Measurements from ENCODE around the gene VOPP1. TPM values are rescaled to one million over a fixed set of nuclear protein-coding genes. Genes with fewer than 3 reads are reported as not detected.

Gene VOPP1
- total and polyA plus RNA-seq, 10 of the 15 experiments (the other 5 are each of a cell fraction or from before 2014, with no cell fraction given): 32.8 to 206 (median 129) TPM

GRCh38 chr7:55516409-55516808 is 55.9 kb downstream of the VOPP1 start:
- in situ Hi-C loops (cut with MboI): no loop called here
- H2AFZ ChIP-seq (ENCODE audit: control insufficient read depth, low read depth, low read length): no peak overlapping the region
- TF ChIP-seq ZBED1 (IDR thresholded peaks at IDR 0.05; ENCODE audit: borderline replicate concordance) (peak; percentile 0; the same call in 1 of the 2 replicates), BCL11A (IDR thresholded peaks at IDR 0.05; ENCODE audit: low read depth, low read length) (no peak)
- ChIA-PET POLR2A (interaction anchor here (0.6 to 9.8 kb wide), 11 partner anchors 7 to 207 kb away, joined by 3 to 122 read pairs (median 5); no protein-coding TSS in a partner anchor), RAD21 (ENCODE audit: unreplicated experiment) (interaction anchor here (0.8 to 6.9 kb wide), 17 partner anchors 8 to 549 kb away, joined by 3 to 150 read pairs (median 8); no protein-coding TSS in a partner anchor), SMC1A (ENCODE audit: uncharacterized antibody, unreplicated experiment) (interaction anchor here (0.7 to 21.7 kb wide), 17 partner anchors 8 to 236 kb away, joined by 3 to 354 read pairs (median 5); no protein-coding TSS in a partner anchor), CTCF (interaction anchor here (0.6 to 5.8 kb wide), 19 partner anchors 8 to 386 kb away, joined by 3 to 67 read pairs (median 5); no protein-coding TSS in a partner anchor)
- intact Hi-C loops (cut with micrococcal nuclease; ENCODE audit: unreplicated experiment): loop anchor here (5.0 kb wide), 1 partner anchor 84 kb away; no protein-coding TSS in a partner anchor
- DNase-seq (ENCODE audit: low read depth, low spot score): no peak
- H3K4me3 ChIP-seq: peak overlapping the region; percentile 56; the same call in 1 of the 2 replicates
- H3K27me3 ChIP-seq (replicated peaks in 1 of 2; ENCODE audit: control insufficient read depth in 2 of 2, insufficient read depth in 2 of 2, low read length in 1 of 2): no peaks in the 10 kb centered on the region
- H3K27ac ChIP-seq (ENCODE audit: control insufficient read depth, insufficient read depth): peak overlapping the region; percentile 62
- FAIRE-seq: no peak
- H3K4me2 ChIP-seq (ENCODE audit: control insufficient read depth, insufficient read depth): peak overlapping the region; percentile 41
- H3K79me2 ChIP-seq (ENCODE audit: control insufficient read depth, insufficient read depth, low read length): peaks cover 65% of the 10 kb centered on the region
- H4K20me1 ChIP-seq (ENCODE audit: control insufficient read depth, insufficient read depth): no peaks in the 10 kb centered on the region
- ATAC-seq: no peak
- peak overlapping the region; percentile 9 for H3K9ac ChIP-seq (ENCODE audit: control insufficient read depth, insufficient read depth, low read length)
- peaks cover 25 to 39% of the 10 kb centered on the region in 2 experiments for H3K36me3 ChIP-seq (ENCODE audit: control insufficient read depth in 2 of 2, insufficient read depth in 2 of 2, low read length in 1 of 2)
- TSS peak; percentile 97 for BruUV-seq (replicated peaks)
- peaks cover 63% of the 10 kb centered on the region for H3K4me1 ChIP-seq (ENCODE audit: control insufficient read depth, insufficient read depth, low read length)
- H3K9me3 ChIP-seq (replicated peaks; ENCODE audit: control insufficient read depth, insufficient read depth, low read length): no peaks in the 10 kb centered on the region
- WGBS (ENCODE audit: insufficient coverage, insufficient replicate concordance, low lambda C conversion rate, missing lambda C conversion rate): 2% methylated on average over 4 of the region's 4 CpGs

GRCh38 chr7:55515569-55516279 is 56.6 kb downstream of the VOPP1 start:
- POLR2A ChIA-PET: interaction anchor here (0.7 to 9.8 kb wide), 10 partner anchors 10 to 207 kb away, joined by 3 to 122 read pairs (median 5); no protein-coding TSS in a partner anchor
- intact Hi-C loops (cut with micrococcal nuclease; ENCODE audit: unreplicated experiment): loop anchor here (5.0 kb wide), 1 partner anchor 83 kb away; no protein-coding TSS in a partner anchor
- WGBS (ENCODE audit: insufficient coverage, insufficient replicate concordance, low lambda C conversion rate, missing lambda C conversion rate): 7% methylated on average over 13 of the region's 13 CpGs
- Histone ChIP-seq H3K9me3 (replicated peaks; ENCODE audit: control insufficient read depth, insufficient read depth, low read length) (no peaks in the 10 kb centered on the region), H3K79me2 (ENCODE audit: control insufficient read depth, insufficient read depth, low read length) (peaks cover 67% of the 10 kb centered on the region), H3K27ac (ENCODE audit: control insufficient read depth, insufficient read depth) (peak overlapping the region; percentile 62), H3K4me1 (ENCODE audit: control insufficient read depth, insufficient read depth, low read length) (peaks cover 69% of the 10 kb centered on the region), H3K4me2 (ENCODE audit: control insufficient read depth, insufficient read depth) (peak overlapping the region; percentile 36), H4K20me1 (ENCODE audit: control insufficient read depth, insufficient read depth) (no peaks in the 10 kb centered on the region), H2AFZ (ENCODE audit: control insufficient read depth, low read depth, low read length) (no peak overlapping the region), H3K9ac (ENCODE audit: control insufficient read depth, insufficient read depth, low read length) (peak overlapping the region; percentile 9), H3K27me3 (replicated peaks in 1 of 2; ENCODE audit: control insufficient read depth in 2 of 2, insufficient read depth in 2 of 2, low read length in 1 of 2) (no peaks in the 10 kb centered on the region), H3K4me3 (peak overlapping the region; percentile 56; the same call in 1 of the 2 replicates), H3K36me3 (ENCODE audit: control insufficient read depth in 2 of 2, insufficient read depth in 2 of 2, low read length in 1 of 2) (peaks cover 23 to 39% of the 10 kb centered on the region in 2 experiments)
- no TSS peak for BruUV-seq (replicated peaks)
- CTCF ChIA-PET: interaction anchor here (0.9 to 5.8 kb wide), 19 partner anchors 8 to 238 kb away, joined by 3 to 67 read pairs (median 5); no protein-coding TSS in a partner anchor
- DNase-seq (ENCODE audit: low read depth, low spot score) (no peak), ATAC-seq (peak; percentile 51), FAIRE-seq (peak; percentile 31)
- RAD21 ChIA-PET (ENCODE audit: unreplicated experiment): interaction anchor here (0.8 to 6.9 kb wide), 17 partner anchors 9 to 549 kb away, joined by 3 to 150 read pairs (median 8); no protein-coding TSS in a partner anchor
- SMC1A ChIA-PET (ENCODE audit: uncharacterized antibody, unreplicated experiment): interaction anchor here (0.7 to 21.7 kb wide), 17 partner anchors 8 to 235 kb away, joined by 3 to 354 read pairs (median 5); no protein-coding TSS in a partner anchor
- in situ Hi-C loops (cut with MboI): no loop called here
- TF ChIP-seq KLF5 (IDR thresholded peaks at IDR 0.05; ENCODE audit: partially characterized antibody) (no peak), POLR2AphosphoS5 (IDR thresholded peaks at IDR 0.05; ENCODE audit: low read length) (peak; percentile 61), TAF1 (IDR thresholded peaks at IDR 0.05; ENCODE audit: borderline replicate concordance, low read depth, low read length) (peak; percentile 72; the same call in 1 of the 2 replicates), IKZF2 (IDR thresholded peaks at IDR 0.05) (peak in 1 of 2 experiments; percentile 18; a peak in 1 of 4 replicates), MEF2B (IDR thresholded peaks at IDR 0.05; ENCODE audit: partially characterized antibody, poor library complexity, severe bottlenecking) (peak; percentile 46), POLR2A (IDR thresholded peaks at IDR 0.05; ENCODE audit: low read depth, low read length) (peak; percentile 60), LARP7 (IDR thresholded peaks at IDR 0.05) (0 out of 2 replicates have a peak, but pooled peaks have one; percentile 19), CBX5 (IDR thresholded peaks at IDR 0.05; ENCODE audit: low read depth) (0 out of 2 replicates have a peak, but pooled peaks have one; percentile 25), MLLT1 (IDR thresholded peaks at IDR 0.05) (peak; percentile 72), MTA3 (IDR thresholded peaks at IDR 0.05; ENCODE audit: borderline replicate concordance, low read length) (peak; percentile 26; the same call in 1 of the 2 replicates), FOS (IDR thresholded peaks at IDR 0.05; ENCODE audit: borderline replicate concordance, extremely low read depth, insufficient read length) (no peak)
